DMS 273 (cell line): ENCODE data around the gene ASB6.

Source experiments
- DNase-seq: peaks from one replicate; lab custom pipeline; 2025; ENCODE audit not compliant: unreplicated experiment; lab: John Stamatoyannopoulos, UW

ASB6 gene

GRCh38 chr9:129587487-129588262 is 54.3 kb downstream of the ASB6 start:
- DNase-seq: no peak

DNA sequence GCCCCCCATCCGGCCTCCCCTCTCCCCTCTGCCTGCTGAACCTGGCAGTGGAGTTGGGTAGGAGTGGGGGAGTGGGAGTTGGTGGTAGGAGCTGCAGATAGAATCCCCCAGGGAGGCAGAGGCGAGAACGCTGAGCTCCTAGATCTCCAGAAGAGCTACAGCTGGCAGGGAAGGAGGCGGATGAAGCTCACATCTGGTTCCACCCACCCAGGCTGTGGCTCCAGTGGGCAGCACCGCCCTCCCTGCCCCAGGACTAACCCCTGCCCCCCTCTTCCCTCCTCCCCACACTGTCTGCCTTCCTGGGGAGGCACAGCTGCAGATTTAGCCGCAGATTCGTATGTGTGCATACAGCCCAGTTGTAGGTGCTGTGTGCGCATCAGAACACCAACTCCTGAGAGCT is 55.3 kb downstream of the ASB6 start:
- DNase-seq: no peak

GRCh38 chr9:129586245-129586644 is 55.7 kb downstream of the ASB6 start:
- DNase-seq: no peak

DNA sequence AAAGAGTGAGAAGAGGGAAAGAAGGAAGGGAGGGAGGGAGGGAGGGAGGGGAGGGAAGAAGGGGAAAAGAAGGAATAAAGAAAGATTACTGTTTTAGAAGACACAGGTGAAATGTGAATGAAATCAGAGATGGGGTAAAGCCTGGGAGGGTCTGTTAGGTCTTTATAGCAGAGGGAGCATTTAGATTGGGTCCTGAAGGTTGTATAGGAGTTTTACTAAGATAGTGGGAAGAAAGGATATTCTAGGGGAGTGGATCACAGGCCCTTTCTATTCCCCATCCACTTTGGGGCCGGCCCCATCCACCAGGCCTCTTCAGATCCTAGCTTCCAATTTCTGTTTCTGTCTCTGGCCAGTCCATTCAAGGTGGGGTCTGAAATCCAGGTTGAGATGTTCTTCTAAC is 56.6 kb downstream of the ASB6 start:
- no peak for DNase-seq
